GM18867 (cell line): Measurements from ENCODE around the gene C4B.
"Not testable (repeated sequence)": the region's sequence is repeated elsewhere in the genome, so short reads cannot be mapped to it uniquely, and the experiment has no call there.

ENCODE experiments used
- ATAC-seq: cut with Tn5 transposase; IDR thresholded peaks from one replicate; pipeline ENCODE4 v1.9.1; 2021; ENCODE audit warnings: mild to moderate bottlenecking, moderate library complexity; ENCODE audit not compliant: unreplicated experiment

Gene C4B

GRCh38 chr6:32035283-32036013 is 20.9 kb downstream of the C4B start:
- not testable (repeated sequence) for ATAC-seq

GRCh38 chr6:32037136-32037535 is 22.5 kb downstream of the C4B start:
- not testable (repeated sequence) for ATAC-seq

DNA sequence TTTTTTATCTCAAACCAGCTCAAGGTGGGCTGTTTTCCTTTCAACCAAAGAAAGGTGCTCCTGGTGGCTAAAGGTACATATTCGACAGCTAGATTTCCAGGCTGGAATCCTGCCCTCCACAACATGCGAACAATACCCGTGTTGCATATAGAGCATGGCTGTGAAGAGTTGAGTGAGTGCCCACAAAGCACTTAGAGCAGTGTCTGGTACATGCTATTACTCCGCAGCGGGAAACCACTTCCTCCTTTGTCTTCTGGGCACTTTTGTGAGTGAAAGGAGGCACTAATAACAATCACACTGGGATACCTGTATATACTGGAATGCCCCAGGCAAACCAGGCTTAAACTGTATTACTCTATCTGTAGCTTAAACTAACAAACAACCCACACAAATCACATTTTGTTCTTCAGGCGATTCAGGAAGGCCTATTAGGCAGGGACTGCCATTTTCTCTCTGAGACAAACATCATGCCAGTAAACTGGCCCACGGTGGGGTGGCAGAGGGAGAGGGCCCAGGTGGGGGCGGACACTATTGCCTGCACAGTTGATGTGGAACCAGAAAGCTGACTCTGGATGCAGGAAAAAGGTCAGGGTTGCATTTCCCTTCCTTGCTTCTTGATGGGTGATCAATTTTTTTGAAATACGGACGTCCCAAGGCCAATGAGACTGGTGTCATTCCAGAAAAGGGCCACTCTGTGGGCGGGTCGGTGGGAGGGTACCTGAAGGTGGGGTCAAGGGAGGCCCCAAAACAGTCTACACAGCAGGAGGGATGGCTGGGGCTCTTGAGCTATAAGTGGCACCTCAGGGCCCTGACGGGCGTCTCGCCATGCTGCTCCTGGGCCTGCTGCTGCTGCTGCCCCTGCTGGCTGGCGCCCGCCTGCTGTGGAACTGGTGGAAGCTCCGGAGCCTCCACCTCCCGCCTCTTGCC is 23.3 kb downstream of the C4B start, which contains the start of gene CYP21A2:
TSS of gene CYP21A2 (plus strand) at position 818 of the 927 bp plus-strand sequence. CDS start at position 826, 8 bp downstream.
- not testable (repeated sequence) for ATAC-seq

GRCh38 chr6:32038878-32039277 is 24.3 kb downstream of the C4B start:
- not testable (repeated sequence) for ATAC-seq

DNA sequence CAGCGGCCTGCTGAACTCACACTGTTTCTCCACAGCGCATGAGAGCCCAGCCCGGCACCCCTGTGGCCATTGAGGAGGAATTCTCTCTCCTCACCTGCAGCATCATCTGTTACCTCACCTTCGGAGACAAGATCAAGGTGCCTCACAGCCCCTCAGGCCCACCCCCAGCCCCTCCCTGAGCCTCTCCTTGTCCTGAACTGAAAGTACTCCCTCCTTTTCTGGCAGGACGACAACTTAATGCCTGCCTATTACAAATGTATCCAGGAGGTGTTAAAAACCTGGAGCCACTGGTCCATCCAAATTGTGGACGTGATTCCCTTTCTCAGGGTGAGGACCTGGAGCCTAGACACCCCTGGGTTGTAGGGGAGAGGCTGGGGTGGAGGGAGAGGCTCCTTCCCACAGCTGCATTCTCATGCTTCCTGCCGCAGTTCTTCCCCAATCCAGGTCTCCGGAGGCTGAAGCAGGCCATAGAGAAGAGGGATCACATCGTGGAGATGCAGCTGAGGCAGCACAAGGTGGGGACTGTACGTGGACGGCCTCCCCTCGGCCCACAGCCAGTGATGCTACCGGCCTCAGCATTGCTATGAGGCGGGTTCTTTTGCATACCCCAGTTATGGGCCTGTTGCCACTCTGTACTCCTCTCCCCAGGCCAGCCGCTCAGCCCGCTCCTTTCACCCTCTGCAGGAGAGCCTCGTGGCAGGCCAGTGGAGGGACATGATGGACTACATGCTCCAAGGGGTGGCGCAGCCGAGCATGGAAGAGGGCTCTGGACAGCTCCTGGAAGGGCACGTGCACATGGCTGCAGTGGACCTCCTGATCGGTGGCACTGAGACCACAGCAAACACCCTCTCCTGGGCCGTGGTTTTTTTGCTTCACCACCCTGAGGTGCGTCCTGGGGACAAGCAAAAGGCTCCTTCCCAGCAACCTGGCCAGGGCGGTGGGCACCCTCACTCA is 25.0 kb downstream of the C4B start:
- ATAC-seq = not testable (repeated sequence)

DNA sequence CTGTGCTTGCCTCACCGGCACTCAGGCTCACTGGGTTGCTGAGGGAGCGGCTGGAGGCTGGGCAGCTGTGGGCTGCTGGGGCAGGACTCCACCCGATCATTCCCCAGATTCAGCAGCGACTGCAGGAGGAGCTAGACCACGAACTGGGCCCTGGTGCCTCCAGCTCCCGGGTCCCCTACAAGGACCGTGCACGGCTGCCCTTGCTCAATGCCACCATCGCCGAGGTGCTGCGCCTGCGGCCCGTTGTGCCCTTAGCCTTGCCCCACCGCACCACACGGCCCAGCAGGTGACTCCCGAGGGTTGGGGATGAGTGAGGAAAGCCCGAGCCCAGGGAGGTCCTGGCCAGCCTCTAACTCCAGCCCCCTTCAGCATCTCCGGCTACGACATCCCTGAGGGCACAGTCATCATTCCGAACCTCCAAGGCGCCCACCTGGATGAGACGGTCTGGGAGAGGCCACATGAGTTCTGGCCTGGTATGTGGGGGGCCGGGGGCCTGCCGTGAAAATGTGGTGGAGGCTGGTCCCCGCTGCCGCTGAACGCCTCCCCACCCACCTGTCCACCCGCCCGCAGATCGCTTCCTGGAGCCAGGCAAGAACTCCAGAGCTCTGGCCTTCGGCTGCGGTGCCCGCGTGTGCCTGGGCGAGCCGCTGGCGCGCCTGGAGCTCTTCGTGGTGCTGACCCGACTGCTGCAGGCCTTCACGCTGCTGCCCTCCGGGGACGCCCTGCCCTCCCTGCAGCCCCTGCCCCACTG is 25.9 kb downstream of the C4B start:
- ATAC-seq = not testable (repeated sequence)

DNA sequence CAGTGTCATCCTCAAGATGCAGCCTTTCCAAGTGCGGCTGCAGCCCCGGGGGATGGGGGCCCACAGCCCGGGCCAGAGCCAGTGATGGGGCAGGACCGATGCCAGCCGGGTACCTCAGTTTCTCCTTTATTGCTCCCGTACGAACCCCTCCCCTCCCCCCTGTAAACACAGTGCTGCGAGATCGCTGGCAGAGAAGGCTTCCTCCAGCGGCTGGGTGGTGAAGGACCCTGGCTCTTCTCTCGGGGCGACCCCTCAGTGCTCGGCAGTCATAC is 26.4 kb downstream of the C4B start:
- ATAC-seq = not testable (repeated sequence)

- ATAC-seq = not testable (repeated sequence)
Measured at GRCh38 chr6:32041385-32041784, 26.8 kb downstream of the C4B start.

DNA sequence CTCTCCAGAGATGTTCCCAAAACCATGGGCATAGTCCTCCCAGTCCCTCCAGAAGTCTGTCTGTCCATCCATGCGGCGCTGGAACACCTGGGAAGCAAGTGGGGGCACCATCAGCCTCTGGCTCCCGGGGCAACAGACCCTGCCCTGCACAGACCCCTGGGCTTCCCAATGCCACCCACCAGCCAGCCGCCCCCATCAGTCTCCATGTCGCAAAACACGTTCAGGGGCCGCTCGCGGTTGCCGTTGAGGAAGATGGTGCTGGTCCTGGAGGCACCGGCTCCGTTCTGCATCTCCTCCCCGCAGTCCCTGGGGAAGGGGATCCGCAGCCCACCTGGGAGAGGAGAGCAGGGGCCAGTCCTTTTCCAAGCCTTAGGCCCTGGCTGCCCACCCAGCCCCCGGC is 27.7 kb downstream of the C4B start:
- ATAC-seq = not testable (repeated sequence)

DNA sequence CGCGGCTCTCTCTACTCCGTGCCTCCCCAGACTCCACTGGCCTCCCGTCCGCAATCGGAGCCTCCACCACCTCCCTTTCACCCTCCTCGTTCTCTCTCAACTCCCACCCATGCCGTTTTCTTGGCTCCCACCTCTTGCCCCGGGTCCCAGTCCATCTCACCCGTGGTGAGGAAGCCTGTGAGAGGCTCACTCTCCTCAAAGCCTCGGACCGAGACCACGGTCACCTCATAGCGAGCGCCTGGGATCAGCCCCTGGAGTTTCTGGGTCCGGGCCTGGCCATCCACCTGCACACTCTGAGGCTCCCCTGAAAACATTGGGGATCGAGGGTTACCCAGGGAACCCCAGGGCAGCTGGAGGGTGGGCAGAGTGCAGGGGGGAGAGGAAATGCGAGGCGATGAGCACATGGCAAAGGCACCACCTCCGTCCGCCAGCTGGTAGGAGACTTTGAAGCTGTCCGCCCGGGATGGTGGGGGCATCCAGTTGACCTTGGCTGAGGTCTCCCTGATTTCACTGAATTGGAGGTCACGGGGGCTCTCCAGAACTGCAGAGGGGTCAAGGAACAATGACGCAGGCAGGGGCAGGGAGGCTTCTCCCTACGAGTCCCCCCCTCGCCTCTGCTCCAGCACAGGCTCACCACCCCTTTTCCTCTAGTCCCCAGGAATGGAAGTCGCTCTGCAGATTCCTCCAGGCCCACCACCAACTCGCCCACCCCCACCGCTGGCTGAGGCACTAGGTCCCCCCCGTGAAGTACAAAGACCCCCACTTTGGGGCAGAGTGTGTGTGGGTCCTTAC is 29.2 kb downstream of the C4B start:
- not testable (repeated sequence) for ATAC-seq

DNA sequence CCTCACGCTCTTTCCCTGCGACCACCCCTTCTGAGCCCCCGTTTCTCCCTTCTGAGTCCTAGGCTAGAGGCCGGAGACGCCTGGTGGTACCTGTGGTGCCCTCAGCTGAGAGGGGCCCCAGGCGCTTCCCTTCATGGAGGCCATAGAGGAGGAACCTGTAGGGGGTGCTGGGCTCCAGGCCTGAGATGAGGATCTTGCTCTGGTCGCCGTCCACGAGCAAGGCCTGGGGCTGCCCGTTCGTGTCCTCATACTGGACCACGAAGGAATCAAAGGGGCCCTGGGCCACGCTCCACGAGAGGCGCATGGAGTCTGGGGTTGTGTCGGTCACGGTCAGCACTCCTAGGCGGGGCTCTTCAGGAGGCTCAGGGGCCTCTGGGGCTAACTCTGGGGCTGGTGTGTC is 30.3 kb downstream of the C4B start:
- not testable (repeated sequence) for ATAC-seq

GRCh38 chr6:32045811-32046449 is 31.3 kb downstream of the C4B start:
- ATAC-seq = no peak

DNA sequence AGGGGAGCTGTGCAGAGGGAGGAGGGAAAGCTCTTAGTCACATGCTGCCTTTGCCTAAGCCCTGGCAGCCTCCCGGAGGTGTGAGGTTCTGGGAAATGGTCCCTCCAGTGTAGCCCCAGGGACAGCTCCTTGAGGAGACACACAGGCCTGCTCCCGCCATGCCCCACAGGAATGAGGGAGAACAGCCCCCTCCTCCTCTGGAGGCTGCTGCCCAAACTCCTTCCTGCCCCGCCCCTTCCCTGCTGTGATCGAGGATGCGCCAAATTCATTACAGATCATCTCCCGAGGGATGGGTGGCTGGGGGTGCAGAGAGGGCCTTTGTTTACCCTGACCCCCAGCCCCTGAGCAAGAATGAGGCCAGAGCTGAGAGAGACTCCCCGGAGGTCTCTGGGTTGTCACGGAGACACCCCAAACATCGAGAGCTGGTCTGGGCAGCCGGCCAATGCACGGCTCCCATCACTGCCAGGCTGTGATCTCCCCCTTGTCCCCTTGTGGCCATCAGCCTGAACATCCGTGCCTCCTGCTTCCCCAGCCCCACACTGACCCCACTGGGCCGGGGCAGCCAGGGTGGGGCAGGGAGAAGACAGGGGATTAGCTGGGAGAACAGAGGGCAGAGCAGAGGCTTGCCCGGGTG is 32.0 kb downstream of the C4B start:
- ATAC-seq = no peak

- ATAC-seq = no peak
Measured at GRCh38 chr6:32047084-32047478, 32.5 kb downstream of the C4B start.

- ATAC-seq = no peak
Measured at GRCh38 chr6:32047539-32047854, 32.9 kb downstream of the C4B start.

DNA sequence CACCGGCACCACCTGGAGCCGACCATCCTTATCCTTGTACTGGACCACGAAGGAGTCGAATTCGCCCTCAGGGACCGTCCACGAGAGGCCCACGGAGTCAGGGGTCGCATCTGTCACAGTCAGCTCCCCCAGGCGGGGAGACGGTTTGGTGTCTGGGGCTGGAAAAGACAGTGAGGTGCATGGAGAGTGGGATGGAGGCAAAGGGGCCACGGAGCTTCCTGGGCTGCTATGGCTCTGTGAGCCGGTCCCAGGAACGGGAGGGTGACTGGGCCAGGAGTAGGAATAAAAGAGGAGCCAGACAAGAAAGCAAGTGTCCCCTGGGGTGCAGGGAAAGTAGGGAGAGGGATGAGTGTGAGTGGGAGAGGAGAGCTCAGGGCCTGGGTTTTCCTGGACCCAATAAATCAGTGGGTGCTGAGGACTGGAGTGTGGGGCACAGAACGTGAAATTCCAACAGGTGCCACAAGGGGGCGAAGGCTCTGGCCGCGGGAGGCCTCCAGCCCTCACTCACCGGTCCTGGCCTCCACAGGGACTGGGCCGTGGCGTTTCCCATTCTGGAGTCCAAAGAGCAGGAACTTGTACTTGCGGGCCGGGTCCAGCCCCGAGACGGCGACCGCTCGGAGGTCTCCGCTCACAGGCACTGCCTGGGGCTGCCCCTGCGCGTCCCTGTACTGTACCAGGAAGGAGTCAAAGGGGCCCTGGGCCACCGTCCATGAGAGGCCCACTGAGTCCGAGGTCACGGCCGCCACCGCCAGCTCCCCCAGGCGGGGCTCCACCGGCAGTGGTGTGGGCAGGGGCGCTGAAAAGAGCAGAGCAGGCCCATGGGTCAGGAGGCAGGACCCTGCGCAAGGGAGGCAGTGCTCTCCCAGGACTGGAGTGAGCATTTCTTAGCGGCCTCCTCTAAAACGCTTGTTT is 33.5 kb downstream of the C4B start:
- ATAC-seq = no peak

- ATAC-seq = not testable (repeated sequence)
Measured at GRCh38 chr6:32049149-32049548, 34.6 kb downstream of the C4B start.

DNA sequence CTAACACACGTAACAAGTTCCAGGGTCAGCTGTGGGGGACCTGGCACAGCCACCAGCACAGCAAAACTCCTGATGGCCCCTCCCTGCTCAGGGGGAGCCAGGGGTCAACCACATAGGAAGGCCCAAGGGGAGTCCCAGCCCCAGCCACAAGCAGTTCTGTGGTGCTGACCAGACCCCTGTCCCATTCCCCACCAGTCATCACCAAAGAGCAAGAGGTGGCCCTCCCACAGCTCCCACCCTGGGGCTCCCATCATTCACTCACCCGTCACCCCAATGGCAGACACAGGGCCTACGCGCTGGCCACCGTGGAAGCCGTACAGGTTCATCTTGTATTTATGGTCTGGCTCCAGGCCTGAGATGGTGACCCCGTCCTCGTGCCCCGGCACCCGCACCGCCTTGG is 35.1 kb downstream of the C4B start:
- not testable (repeated sequence) for ATAC-seq
